GM12872 (cell line): Measurements from ENCODE around the gene SHB.

Source experiments
- TF ChIP-seq, protein P1 (sequence below): IDR thresholded peaks from 3 replicates; pipeline ENCODE4 v1.5.1; 2011; ENCODE audit warnings: low read depth, mild to moderate bottlenecking, low read length, moderate library complexity; ENCODE audit not compliant: insufficient read depth

Gene SHB

DNA sequence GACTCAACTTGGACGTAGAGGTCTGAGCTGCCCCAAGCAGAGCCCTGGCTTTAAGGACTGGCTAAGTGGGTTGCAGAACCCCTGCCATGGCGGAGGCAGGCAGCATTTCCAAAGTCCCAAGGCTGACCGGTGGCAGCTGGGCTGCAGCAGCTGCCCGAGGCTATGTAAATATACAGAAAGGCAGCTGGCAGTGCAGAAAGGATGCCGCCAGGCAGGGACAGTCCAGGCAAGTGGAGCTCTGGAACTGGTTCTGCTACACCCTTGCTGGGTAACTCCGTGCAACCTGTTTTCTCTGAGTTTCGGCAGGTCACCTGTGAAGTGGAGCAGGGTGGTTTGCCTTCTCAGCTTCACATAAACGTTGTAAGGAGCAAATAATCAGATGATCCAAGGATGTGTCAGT, 46.0 kb downstream of the SHB start:
- TF ChIP-seq, protein P1, sequence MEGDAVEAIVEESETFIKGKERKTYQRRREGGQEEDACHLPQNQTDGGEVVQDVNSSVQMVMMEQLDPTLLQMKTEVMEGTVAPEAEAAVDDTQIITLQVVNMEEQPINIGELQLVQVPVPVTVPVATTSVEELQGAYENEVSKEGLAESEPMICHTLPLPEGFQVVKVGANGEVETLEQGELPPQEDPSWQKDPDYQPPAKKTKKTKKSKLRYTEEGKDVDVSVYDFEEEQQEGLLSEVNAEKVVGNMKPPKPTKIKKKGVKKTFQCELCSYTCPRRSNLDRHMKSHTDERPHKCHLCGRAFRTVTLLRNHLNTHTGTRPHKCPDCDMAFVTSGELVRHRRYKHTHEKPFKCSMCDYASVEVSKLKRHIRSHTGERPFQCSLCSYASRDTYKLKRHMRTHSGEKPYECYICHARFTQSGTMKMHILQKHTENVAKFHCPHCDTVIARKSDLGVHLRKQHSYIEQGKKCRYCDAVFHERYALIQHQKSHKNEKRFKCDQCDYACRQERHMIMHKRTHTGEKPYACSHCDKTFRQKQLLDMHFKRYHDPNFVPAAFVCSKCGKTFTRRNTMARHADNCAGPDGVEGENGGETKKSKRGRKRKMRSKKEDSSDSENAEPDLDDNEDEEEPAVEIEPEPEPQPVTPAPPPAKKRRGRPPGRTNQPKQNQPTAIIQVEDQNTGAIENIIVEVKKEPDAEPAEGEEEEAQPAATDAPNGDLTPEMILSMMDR: no peak

DNA sequence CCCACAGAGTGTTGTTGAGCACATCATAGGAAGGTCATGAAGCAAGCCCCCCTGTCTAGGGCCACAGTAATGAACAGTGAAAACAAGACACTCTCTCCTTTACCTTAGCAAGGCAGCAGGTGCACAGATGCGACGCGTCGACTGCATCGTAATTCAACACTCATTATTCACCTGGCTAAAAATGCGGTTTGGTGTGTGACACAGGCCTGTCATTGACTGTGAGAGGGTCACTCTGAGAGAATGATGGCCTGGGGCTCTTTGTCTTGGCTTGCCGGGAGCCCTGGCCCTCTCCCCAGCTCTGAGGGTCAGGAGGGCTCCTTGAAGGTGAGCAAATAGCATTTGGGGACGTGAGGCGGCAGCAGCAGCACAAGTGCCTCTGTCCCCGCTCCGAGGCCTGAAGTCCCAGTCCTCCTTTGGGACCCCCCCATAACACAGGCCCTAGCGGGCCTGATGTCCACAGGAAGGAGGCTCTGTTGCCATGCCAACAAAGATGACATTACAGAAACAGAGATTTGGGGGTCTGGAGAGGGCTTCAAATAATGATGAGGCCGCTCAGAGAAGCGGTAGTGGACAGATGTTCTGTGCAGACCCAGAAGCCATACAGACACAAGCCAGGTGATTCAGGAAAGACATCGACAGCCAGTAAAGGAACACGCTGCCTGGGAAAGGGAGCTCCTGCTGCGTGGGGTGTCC, 46.7 kb downstream of the SHB start:
- TF ChIP-seq, protein P1: no peak

DNA sequence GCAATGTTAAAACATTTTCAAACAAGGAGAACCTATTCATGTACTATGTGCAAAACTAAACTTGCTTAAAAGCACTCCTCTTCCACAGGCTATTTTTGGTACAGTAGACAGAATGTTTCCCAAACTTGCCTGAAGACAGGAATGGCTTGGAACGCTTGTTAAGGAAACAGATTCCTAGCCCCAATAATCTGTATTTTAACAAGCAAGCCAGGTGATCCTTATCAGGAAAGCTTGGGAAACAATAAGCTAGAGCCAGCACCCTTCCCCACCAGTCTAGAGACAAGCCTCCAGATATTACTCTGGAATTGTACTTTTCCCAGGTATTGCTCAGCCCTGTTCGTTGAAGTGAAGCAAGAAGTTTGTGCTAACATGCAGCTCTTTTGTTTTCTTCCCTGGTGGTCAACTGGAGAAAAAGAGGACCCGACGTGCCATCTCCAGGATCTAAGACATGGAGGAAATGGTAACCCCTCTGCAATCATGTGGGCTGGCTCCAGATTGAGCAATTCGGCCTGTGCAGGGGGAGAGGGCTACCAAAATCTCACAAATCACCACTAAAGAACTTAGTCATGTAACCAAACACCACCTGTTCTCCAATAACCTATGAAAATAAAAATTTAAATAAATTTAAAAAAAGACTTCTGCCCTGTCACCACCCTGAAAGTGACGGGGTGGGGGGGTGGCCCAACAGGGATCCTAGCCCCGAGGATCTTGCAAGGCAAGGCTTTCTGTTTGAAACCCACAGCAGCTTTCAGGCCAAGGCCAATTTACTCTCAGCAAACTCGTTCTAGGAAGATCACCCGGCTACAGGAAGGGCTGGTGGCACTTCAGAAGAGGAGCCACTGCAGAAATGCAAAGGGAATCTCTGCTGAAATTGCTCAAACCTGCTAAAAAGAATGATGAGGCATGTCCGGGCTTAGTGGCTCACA, 48.6 kb downstream of the SHB start:
- TF ChIP-seq, protein P1: no peak

DNA sequence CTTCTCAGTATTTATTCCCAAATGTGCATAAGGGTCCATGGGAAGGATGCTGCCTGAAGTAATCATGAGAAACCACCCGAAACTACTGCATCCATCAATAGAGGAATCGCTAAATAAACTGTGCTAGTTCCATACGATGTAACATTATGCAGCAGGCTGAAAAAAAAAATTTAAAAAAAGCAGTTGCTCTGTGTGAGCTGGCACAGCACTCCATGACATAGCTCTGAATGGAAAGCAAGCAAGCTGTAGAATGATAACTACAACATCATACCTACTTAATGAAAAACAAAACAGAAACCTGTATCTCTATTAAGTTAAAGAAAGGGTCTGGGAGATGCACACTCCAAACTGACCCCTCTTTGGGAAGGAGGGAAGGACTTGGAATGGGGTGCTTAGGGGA, 49.3 kb downstream of the SHB start:
- TF ChIP-seq, protein P1: no peak

DNA sequence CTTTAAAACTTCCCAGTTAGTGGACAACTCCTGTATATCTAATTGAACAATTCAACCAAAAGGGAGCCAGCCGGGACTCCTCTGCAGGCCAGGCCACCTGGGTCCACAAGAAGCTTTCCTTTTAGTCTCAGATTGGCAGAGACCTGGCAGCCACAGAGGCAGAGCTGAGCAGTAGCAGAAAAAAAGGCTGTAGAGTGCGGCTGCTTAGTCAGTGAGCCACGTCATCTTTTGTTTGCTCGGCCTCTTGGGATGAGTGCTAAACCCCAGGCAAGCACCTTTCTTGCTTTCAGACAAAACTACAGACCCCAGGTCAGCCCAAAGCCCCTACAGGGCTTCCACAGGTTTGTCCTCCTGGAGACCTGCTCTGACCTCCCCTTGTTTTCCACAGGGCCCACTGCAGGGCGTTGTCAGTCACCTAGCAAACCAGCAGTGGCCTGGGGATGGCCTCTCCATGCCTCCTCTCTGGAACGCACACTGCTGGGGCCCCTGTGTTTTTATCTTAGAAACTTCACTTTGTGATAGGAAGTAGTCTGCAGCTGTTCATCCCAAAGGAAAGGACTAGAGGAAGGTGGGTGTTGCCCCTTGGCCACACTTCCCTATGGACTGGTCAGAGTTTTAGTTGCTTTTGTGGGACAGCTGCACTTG, 49.9 kb downstream of the SHB start:
- TF ChIP-seq, protein P1: no peak

DNA sequence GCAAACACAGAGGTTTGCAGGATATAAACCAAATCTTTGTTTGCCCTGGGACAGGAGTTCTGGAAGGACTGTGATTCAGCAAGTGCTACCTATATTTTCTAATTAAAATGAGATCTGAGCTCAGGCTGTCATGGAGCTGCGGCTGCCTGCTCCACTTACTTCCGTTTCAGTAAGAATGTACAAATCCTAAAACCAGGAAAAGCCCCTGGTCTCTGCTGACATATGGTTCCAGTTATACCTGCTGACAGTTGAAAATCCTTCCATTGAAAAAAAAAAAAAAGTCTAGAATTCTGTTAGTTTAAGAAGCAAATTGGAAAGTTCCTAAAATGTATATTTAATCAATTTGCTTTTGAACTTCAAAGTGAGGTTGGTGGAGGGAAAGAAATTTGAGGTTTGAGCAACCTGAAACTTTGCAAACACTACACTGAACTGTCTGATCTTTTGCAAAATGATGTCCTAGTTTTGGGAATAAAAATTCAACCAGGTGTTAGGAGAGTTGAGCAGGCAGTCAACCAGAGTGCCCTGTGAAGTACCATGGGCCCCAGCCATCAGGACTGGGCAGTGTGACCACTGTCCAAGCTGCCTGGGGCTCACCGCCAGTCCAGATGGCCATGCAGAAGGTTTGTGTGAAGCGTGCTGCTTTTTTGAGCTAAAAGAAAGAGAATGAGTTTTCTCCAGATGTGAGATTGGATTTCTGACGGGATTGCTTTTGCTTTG, 50.6 kb downstream of the SHB start:
- TF ChIP-seq, protein P1: no peak

DNA sequence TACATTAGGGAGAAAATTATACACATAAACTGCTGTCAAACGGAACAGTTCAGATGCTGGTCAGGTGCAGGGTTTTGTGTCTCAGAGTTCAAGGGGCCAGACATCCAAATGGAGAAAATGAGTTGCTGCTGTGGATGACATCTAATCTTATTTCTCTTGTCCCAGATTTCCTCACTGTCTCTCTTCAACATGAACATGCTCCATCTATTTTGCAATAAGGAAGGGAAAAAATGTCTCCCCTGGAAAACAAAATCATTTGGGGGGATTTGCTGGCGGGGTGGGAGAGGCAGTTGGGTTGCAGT, 51.2 kb downstream of the SHB start:
- TF ChIP-seq, protein P1: no peak
